ENCODE data around the gene ANKRD55. TPM values are rescaled to one million over a fixed set of nuclear protein-coding genes. Genes with fewer than 3 reads are reported as not detected.

ANKRD55 gene
- total and polyA plus RNA-seq, 2 of the 8 experiments (the other 6 are each of a cell fraction or from before 2014, with no cell fraction given): not detected

DNA sequence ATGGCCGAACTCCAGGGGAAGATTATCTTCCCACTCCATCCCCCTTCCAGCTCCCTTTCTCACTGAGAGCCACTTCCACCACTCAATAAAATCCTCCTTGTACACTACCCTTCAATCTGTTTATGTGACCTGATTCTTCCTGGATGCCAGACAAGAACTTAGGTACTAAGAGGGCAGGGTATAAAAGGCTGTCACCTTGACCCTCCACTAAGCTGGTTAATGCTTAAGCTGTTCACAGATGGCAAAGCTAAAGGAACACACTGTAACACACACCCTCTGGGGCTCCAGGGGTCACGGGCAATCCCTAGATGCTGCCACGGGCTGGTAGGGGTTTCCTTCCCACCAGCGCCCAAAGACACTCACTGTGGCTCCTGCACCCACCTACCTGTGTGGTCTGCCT is 179.8 kb downstream of the ANKRD55 start (continued):
- no peak for TF ChIP-seq SUZ12 (IDR thresholded peaks at IDR 0.05; ENCODE audit: low read length)
- no peak for TF ChIP-seq PHF8 (conservative IDR thresholded peaks at IDR 0.05; ENCODE audit: low read depth, low read length)
- TF ChIP-seq SP1 (IDR thresholded peaks at IDR 0.05; ENCODE audit: low read depth, low read length): no peak
- TF ChIP-seq, protein P1, sequence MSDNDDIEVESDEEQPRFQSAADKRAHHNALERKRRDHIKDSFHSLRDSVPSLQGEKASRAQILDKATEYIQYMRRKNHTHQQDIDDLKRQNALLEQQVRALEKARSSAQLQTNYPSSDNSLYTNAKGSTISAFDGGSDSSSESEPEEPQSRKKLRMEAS (IDR thresholded peaks at IDR 0.05): no peak
- no peak for TF ChIP-seq RXRA (IDR thresholded peaks at IDR 0.05; ENCODE audit: insufficient read depth, low read depth, low read length)
- TF ChIP-seq CHD1 (IDR thresholded peaks at IDR 0.05; ENCODE audit: low read depth, low read length): no peak
- TF ChIP-seq, protein P2, sequence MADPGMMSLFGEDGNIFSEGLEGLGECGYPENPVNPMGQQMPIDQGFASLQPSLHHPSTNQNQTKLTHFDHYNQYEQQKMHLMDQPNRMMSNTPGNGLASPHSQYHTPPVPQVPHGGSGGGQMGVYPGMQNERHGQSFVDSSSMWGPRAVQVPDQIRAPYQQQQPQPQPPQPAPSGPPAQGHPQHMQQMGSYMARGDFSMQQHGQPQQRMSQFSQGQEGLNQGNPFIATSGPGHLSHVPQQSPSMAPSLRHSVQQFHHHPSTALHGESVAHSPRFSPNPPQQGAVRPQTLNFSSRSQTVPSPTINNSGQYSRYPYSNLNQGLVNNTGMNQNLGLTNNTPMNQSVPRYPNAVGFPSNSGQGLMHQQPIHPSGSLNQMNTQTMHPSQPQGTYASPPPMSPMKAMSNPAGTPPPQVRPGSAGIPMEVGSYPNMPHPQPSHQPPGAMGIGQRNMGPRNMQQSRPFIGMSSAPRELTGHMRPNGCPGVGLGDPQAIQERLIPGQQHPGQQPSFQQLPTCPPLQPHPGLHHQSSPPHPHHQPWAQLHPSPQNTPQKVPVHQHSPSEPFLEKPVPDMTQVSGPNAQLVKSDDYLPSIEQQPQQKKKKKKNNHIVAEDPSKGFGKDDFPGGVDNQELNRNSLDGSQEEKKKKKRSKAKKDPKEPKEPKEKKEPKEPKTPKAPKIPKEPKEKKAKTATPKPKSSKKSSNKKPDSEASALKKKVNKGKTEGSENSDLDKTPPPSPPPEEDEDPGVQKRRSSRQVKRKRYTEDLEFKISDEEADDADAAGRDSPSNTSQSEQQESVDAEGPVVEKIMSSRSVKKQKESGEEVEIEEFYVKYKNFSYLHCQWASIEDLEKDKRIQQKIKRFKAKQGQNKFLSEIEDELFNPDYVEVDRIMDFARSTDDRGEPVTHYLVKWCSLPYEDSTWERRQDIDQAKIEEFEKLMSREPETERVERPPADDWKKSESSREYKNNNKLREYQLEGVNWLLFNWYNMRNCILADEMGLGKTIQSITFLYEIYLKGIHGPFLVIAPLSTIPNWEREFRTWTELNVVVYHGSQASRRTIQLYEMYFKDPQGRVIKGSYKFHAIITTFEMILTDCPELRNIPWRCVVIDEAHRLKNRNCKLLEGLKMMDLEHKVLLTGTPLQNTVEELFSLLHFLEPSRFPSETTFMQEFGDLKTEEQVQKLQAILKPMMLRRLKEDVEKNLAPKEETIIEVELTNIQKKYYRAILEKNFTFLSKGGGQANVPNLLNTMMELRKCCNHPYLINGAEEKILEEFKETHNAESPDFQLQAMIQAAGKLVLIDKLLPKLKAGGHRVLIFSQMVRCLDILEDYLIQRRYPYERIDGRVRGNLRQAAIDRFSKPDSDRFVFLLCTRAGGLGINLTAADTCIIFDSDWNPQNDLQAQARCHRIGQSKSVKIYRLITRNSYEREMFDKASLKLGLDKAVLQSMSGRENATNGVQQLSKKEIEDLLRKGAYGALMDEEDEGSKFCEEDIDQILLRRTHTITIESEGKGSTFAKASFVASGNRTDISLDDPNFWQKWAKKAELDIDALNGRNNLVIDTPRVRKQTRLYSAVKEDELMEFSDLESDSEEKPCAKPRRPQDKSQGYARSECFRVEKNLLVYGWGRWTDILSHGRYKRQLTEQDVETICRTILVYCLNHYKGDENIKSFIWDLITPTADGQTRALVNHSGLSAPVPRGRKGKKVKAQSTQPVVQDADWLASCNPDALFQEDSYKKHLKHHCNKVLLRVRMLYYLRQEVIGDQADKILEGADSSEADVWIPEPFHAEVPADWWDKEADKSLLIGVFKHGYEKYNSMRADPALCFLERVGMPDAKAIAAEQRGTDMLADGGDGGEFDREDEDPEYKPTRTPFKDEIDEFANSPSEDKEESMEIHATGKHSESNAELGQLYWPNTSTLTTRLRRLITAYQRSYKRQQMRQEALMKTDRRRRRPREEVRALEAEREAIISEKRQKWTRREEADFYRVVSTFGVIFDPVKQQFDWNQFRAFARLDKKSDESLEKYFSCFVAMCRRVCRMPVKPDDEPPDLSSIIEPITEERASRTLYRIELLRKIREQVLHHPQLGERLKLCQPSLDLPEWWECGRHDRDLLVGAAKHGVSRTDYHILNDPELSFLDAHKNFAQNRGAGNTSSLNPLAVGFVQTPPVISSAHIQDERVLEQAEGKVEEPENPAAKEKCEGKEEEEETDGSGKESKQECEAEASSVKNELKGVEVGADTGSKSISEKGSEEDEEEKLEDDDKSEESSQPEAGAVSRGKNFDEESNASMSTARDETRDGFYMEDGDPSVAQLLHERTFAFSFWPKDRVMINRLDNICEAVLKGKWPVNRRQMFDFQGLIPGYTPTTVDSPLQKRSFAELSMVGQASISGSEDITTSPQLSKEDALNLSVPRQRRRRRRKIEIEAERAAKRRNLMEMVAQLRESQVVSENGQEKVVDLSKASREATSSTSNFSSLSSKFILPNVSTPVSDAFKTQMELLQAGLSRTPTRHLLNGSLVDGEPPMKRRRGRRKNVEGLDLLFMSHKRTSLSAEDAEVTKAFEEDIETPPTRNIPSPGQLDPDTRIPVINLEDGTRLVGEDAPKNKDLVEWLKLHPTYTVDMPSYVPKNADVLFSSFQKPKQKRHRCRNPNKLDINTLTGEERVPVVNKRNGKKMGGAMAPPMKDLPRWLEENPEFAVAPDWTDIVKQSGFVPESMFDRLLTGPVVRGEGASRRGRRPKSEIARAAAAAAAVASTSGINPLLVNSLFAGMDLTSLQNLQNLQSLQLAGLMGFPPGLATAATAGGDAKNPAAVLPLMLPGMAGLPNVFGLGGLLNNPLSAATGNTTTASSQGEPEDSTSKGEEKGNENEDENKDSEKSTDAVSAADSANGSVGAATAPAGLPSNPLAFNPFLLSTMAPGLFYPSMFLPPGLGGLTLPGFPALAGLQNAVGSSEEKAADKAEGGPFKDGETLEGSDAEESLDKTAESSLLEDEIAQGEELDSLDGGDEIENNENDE (IDR thresholded peaks at IDR 0.05; ENCODE audit: insufficient replicate concordance, low read length): no peak
- TF ChIP-seq NANOG (IDR thresholded peaks at IDR 0.05; ENCODE audit: insufficient read depth, low read depth, low read length, poor library complexity, severe bottlenecking): no peak
- no peak for TF ChIP-seq HDAC6 (IDR thresholded peaks at IDR 0.05; ENCODE audit: low read depth, low read length)
- no peak for TF ChIP-seq CBX8 (IDR thresholded peaks at IDR 0.05; ENCODE audit: borderline replicate concordance, low read depth, low read length)
